Measurements from ENCODE around the gene UTRN.

The UTRN gene

DNA sequence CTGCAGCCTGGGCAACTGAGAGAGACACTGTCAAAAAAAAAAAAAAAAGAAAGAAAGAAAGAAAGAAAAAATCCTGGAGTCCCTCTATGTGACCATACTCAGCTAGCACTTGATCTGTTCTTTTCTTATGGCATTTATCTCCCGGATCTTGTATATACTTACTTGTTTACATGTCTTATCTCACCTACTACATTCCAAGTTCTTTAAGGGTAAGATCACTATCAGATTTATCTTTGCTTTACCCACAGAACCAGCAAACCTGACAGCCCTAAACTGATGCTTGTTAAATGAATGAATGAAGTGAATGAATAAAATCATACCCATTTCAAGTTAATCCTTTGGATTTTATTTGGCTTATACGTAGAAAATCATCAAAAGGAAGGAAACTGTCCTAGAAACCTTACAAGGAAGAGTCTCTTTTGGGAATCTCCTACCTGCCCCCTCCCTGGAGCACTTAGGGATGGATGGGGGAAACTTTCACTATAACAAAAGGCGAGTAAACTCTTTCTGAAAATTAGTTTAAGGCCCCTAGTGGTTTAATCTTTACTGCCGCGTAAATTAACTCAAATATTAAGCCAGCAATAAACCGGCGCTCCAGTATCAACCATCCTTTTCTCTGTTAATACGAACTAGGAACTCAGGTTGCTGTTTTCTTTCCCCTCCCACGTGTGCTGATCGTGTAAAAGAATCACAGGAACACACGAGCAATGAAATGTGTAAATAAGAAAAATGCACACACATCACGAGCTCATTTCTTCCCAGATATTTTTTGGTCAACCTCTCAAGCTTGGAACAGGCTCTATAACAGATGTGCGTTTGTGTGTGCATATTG, 1.3 kb upstream of the UTRN start:
- no peak for DNase-seq (ENCODE audit: low read depth in 2 of 3, low spot score in 1 of 3)

- DNase-seq (ENCODE audit: low read depth in 2 of 3, low spot score in 1 of 3), result no peak
Measured at GRCh38 chr6:144284478-144284782, 705 bp upstream of the UTRN start.

DNA sequence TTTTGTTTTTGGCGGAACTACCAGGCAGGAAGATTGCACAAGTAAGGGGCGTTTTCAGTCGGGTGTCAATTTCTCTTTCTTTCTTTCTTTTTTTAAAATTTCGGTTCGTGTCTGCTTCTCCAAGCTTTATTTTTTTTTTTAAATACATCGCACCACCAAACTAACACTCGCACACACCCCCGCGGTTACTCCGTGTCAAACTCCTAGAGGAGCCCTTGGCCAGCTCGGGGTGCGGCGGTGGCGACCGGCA, 338 bp downstream of the UTRN start:
- DNase-seq (ENCODE audit: low read depth in 2 of 3, low spot score in 1 of 3), result no peak

DNA sequence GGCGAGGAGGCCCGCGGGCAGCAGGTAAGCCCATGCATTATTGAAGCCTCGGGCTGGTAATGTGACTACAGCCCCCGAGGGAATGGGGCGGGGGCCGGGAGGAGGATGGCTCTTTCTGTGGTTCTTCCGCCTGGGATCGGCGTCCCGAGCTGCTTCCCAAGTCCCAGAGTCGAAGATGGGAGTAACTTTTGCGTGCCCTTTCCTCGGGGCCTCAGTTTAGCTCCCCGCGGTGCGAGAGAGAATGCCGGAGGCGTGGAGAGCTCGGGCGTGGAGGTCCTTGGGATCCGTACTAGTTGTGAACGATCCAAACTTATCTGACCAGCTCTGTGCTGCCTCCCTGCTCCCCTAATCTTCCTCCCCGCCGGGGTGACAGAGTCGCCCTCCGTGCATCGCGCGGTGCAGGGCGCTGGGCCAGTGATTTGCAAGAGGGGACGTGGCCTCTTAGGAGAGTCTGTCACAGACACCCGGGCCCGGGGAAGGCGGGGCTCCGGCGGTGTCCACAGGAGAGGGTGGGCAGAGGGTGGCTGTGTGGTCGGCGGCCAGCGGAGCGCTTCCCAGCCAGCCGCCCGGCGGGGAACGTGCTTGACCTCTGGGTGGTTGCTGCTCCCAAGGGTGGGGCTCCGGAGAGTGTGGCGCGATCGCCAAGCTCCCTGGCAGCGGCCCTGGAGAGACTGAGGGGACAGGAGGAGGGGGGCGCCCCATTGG, 815 bp downstream of the UTRN start:
- DNase-seq (ENCODE audit: low read depth in 2 of 3, low spot score in 1 of 3), result peak in 2 of 3 donors; percentile 15 to 27

GRCh38 chr6:144286503-144287393, 1.6 kb downstream of the UTRN start:
- no peak for DNase-seq (ENCODE audit: low read depth in 2 of 3, low spot score in 1 of 3)

DNA sequence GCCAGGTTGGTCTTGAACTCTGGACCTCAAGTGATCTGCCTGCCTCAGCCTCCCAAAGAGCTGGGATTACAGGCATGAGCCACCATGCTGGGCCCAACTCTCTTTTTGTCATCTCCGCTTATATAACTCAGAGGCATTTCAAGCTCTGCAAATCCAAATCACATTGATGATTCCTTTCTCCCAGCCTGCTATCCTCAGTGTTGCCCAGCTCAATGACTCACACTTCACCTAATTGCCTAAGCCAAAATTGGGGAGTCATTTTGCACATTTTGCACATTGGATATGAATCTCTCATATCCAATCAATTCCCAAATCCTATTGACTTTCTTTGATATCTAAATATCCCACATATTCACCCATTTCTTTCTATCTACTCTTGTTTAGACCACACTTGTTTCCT, 3.9 kb downstream of the UTRN start:
- no peak for DNase-seq (ENCODE audit: low read depth in 2 of 3, low spot score in 1 of 3)

GRCh38 chr6:144292372-144292771, 7.2 kb downstream of the UTRN start:
- no peak for DNase-seq (ENCODE audit: low read depth in 2 of 3, low spot score in 1 of 3)

GRCh38 chr6:144294016-144294415, 8.9 kb downstream of the UTRN start:
- DNase-seq (ENCODE audit: low read depth in 2 of 3, low spot score in 1 of 3), result no peak

DNA sequence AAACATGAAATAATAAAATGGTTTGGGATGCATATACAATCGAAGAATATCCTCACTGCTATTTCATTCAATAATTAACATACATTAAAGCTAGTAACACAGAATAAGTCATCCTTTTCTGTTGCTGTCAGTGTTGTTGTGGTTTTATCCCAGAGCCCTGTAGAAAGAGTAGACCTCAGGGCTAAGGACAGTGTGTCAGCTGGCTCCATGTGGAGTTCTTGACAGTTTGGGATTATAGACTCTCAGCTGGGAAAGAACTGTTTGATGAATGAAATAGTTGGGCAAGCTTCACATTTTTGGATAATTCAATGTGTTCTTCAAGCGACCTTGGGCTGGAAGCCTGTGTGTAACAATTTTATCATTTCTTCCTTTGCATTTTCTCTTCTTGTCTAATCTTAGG, 10.1 kb downstream of the UTRN start:
- DNase-seq (ENCODE audit: low read depth in 2 of 3, low spot score in 1 of 3), result no peak

DNA sequence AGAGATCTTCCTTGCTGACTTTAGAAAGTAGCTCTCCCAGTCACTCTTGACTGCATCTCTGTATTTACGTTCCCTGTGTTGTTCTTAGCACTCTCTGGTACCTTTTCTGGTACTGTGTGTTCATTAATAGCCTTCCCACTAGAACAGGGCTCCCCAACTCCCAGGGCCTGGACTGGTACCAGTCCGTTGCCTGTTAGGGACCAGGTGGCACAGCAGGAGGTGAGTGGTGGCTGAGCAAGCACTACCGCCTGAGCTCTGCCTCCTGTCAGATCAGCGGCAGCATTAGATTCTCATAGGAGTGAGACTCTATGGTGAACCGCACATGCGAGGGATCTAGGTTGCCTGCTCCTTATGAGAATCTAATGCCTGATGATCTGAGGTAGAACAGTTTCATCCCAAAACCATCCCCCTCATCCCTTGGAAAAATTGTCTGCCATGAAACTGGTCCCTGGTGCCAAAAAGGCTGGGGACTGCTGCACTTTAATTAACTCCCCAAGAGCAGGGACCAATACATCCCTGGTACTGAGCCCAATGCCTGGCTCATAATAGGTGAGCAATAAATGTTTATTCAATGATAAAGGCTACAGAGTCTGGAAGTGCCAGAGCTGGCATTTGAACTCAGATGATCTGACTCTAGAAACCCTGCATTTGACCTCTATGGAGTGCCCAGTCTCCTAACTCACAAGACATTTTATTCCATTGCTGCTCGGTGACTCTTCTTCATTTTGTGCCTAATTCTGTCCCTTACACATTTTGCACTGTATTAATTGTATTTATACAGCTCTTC, 11.0 kb downstream of the UTRN start:
- no peak for DNase-seq (ENCODE audit: low read depth in 2 of 3, low spot score in 1 of 3)

DNA sequence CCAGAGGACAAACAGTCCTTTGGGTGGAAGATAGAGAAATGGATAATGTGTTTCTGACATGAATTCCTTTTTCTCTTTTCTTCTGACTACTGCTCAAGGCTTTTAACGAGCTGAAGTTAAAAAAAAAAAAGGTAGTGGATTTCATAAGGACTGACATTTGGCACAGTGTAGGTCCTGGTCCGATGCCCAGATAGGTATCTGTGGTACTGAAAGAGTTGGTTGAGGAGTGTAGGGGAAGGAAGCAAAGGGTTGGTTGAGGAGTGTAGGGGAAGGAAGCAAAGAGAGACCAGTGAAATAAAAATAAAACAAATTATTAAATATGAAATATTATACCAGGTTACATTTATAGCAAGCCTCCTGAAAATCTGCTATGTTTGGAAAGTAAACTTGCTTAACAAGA, 11.8 kb downstream of the UTRN start:
- no peak for DNase-seq (ENCODE audit: low read depth in 2 of 3, low spot score in 1 of 3)

GRCh38 chr6:144297511-144298100, 12.5 kb downstream of the UTRN start:
- DNase-seq (ENCODE audit: low read depth in 2 of 3, low spot score in 1 of 3), result no peak

- no peak for DNase-seq (ENCODE audit: low read depth in 2 of 3, low spot score in 1 of 3)
Measured at GRCh38 chr6:144298194-144298593, 13.1 kb downstream of the UTRN start.

DNA sequence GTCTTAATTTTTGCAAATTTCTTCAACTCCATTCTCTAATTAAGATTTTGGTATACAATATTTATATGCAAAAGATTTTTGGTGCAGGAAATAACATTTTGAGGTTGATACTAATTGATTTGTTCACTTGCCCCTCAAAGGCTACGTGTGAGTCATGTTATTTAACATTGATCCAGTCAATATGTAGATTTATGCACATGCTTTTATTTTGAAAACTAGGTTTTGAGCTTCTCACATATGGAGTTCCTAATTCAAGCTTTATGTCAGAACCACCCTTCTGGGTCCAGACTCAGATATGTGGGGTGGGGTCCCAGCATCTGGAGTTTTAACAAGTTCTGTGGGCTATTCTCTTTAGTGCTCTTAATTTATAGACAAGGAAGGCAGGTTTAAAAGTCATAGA, 13.8 kb downstream of the UTRN start:
- DNase-seq (ENCODE audit: low read depth in 2 of 3, low spot score in 1 of 3), result no peak

GRCh38 chr6:144302701-144303372, 17.7 kb downstream of the UTRN start:
- DNase-seq (ENCODE audit: low read depth in 2 of 3, low spot score in 1 of 3), result no peak

DNA sequence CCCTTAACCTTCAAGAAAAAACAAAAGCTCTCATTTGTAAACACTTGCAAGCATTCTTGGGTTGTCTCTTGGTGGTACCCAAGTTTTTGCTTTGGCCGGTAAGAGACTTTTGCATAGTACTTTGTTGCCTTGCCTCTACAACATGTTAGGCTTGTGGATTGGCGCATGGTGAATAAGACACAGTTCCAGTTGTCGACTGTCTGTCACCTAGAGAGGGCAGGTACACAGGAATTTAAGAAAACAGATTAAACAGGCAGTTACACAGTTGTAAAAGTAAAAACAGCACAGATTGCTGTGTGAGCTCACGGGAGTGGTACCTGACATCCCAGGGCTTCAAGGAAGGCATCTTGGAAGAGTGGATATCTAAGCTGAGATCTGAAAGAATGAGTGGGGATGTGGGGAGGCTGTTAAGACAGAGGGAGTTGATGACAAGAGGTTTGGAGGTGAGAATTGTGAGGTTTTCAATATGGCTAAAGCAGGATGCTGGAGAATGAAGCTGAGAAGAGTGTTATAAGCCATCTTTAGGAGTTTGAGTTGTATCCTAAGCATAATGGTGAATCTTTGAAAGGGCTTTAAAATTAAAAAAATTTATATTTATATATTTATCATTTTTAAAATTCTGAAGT, 19.2 kb downstream of the UTRN start:
- DNase-seq (ENCODE audit: low read depth in 2 of 3, low spot score in 1 of 3), result no peak

- DNase-seq (ENCODE audit: low read depth in 2 of 3, low spot score in 1 of 3), result no peak
Measured at GRCh38 chr6:144305567-144305966, 20.4 kb downstream of the UTRN start.

GRCh38 chr6:144305985-144306384, 20.9 kb downstream of the UTRN start:
- no peak for DNase-seq (ENCODE audit: low read depth in 2 of 3, low spot score in 1 of 3)

DNA sequence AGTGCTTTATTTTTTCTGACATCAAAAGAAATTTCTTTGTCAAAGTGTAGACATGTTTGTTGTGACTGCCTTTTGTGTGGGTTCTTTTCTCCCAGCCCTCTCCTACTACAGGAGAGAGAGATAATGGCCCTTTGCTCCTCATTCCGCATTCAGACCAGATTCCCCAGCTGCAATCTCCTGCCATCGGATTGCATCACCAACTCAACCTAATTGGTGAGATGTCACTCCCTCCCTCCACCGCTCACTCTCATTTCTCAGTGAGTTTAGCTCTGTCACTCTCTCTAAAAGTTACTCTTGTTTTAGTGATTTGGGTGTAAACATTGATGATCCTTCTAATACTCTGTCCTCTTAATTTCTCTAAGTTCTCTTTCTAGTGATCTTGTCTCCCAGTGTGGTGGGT, 22.7 kb downstream of the UTRN start:
- DNase-seq (ENCODE audit: low read depth in 2 of 3, low spot score in 1 of 3), result no peak

GRCh38 chr6:144310765-144311164, 25.6 kb downstream of the UTRN start:
- DNase-seq (ENCODE audit: low read depth in 2 of 3, low spot score in 1 of 3), result no peak

Measured in stimulated activated CD4-positive, alpha-beta T cell treated with anti-CD3 and anti-CD28 coated beads, Interleukin-12 subunit alpha, Interleukin-12 subunit beta, amount 100 ng/mL, for 48 hours (primary cell).